Epidermal melanocyte (primary cell): ENCODE measurements around the gene ROBO1.
"Not testable (repeated sequence)": the region's sequence is repeated elsewhere in the genome, so short reads cannot be mapped to it uniquely, and the experiment has no call there.

Experiments
- DNase-seq: peaks from one replicate; pipeline ENCODE4 v3.0.0; 2011; ENCODE audit warnings: low spot score; ENCODE audit not compliant: insufficient read length

Gene ROBO1

GRCh38 chr3:79246875-79247724 is 520.7 kb downstream of the ROBO1 start:
- DNase-seq, result no peak

DNA sequence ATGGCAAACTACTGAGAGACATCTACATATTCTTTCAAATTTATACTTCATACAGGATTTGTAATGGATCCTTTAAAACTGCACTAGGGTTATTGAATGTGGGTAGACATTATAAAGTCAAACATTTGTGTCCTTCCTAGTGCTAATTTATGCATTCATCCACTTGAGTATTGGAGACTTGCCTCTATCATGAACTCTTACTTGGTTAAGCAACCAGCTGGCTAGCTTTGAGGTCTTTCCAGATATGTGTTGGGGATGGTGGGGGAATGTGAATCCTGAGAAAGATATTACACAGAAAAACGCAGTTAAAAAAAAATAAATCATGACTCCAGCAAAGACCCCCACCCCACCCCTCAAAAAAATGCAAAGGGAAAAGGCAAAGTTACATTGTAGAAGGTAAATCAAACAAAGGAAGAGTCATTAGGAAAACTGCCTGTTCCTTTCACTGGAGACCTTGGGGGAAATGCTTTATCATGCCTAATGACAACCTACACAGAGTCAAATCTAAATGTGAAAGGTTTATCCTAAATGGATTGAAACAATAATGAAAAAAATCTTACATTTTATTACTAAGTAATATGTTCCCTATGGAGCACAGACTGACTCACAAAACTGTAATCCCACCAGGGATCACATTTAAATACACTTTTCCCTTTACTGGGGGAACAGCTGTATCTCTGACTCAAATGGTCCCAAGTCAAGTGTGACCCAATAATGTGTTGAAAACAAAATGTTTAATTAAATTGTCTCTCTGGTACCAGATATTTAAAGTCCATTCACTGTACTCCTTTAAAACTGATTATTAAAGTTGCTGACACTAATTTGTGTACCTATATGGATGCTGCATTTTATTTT is 522.3 kb downstream of the ROBO1 start:
- DNase-seq, result no peak

DNA sequence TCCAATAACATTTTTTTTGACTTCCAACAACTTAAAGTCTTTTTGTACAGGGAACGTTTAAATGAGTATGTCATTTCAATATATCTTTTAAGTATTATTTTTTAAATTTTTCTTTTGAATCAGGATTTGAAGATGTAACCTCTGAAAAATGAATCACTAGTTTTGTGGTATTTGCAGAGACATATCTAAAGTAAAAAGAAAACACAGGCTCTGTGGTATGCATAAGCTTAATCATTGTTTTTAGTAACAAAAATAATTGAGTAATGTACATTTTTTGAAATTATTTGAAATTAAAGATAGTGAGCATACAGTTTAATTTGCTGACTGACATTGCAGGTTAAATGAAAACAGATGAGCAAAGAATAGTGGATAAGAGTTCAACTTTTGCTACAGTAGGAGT is 531.3 kb downstream of the ROBO1 start:
- no peak for DNase-seq

DNA sequence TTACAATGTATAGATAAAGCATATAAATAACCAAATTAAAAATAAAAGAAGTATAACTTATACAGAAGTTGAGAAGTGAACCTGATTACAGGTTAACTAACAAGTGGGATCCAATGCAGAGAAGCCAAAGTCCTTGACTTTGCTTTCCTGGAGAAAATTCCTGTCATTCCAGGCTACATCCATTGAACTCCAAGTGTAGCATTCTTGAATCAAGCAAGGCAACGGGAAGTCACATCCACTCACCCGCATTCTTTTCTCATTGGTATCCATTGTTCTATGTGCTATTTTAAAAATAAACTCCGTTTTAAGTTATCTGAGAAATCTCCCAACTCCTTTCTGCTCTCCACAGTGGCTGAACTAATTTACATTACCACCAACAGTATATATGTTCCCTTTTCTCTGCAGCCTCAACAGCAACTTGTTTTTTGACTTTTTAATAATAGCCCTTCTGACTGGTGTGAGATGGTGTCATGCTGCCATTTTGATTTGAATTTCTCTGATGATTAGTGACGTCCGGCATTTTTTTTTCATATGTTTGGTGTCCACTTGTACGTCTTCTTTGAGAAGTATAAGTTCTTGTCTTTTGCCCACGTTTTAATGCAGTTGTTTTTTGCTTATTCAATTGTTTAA is 534.3 kb downstream of the ROBO1 start:
- no peak for DNase-seq

DNA sequence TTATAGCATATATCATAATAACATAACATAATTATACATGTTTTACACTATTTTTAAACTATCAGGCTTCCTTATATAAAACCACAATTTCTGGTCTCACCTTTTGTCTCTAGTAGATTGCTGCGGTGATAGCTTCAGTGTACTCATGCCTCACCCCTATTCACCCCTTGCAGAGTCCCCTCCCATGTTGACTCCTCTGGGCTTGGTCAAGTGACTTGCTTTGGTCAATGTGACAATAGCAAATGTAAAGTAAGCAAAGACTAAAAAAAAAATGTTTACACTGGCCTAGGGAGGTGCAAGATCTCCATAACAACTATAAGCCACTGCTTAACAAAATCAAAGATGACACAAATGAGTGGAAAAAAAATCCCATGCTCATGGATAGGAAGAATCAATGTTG is 537.5 kb downstream of the ROBO1 start:
- no peak for DNase-seq

- no peak for DNase-seq
These were observed 550.7 kb downstream of the ROBO1 start for GRCh38 chr3:79217096-79217495.

DNA sequence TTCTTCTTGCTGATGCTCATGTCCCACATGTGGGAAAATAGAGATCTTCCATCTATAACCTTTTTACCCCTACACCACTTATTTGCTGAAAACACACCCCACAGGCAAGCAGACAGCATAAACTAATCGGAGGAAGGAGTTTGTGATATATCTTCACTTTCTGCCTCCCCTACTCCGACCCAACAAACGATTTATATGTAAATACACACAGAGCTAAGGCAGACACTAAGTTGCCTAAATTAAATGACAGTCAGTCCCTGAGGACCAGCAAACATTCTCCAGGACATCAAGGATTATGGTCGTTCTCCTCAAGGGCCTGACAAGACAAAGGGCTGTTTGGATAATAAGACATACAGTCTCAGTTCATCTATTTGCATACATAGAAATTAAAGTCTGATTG is 552.5 kb downstream of the ROBO1 start:
- no peak for DNase-seq

GRCh38 chr3:79211586-79212359 is 556.0 kb downstream of the ROBO1 start:
- no peak for DNase-seq

- DNase-seq, result no peak
These were observed 563.4 kb downstream of the ROBO1 start for GRCh38 chr3:79204351-79204750.

- DNase-seq, result no peak
These were observed 564.7 kb downstream of the ROBO1 start for GRCh38 chr3:79203144-79203519.

- DNase-seq, result no peak
These were observed 565.2 kb downstream of the ROBO1 start for GRCh38 chr3:79202471-79203143.

DNA sequence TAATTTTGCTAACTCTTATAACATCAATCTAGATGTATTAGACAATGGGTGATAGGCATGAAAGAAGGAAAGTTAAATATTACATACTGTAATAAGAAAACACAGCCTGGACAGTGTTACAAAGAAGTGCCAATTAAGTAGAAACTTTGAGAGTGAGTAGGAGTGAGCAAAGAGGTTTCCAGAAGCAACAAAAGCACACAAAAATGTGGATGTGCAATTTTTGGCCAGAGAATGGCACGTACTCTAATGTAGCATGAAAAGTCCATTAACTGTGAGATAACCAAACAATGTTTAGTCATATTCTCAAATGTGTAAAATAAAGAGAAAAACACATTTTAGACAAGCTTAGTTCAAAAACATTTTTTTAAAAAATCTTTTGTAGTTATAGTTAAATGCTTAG is 567.3 kb downstream of the ROBO1 start:
- no peak for DNase-seq

- DNase-seq, result no peak
These were observed 567.8 kb downstream of the ROBO1 start for GRCh38 chr3:79199966-79200365.

DNA sequence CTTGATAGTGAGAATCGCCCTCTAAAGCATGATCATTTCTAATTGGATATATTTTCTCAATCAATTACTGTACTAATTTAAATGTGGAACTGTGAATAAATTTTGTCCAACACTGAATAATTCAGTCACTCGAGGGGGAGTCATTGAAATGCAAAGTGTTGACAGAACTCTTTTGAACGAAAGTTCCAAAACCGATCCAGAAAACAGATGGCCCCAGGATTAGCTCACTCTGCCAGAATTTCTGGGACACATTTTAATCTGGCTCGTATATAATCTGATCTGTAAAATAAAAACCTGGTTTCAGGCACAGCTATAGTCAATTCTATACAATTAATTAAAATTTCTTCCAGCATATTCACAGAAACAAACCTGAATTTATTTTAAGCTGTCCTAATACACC is 580.4 kb downstream of the ROBO1 start:
- no peak for DNase-seq

GRCh38 chr3:79184251-79184650 is 583.5 kb downstream of the ROBO1 start:
- no peak for DNase-seq

DNA sequence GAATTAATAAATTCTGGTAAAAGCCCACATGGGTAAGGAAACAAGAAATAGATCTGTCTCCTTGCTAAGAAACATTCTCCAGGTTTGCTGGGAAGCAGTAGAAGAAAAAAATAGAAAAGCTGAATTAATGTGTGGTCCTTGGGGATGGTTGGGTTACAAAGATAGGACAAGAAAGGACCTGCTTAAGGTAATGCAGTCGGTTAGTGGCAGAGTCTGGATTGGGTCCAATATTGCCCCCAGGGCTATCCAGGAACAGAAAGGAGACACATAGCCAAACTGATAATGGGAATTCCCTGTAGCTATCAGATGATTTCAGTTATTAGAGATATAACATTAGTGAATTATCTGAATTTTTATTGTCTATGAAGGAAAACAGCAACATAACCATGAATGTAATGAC is 584.3 kb downstream of the ROBO1 start:
- DNase-seq, result no peak

- no peak for DNase-seq
These were observed 589.2 kb downstream of the ROBO1 start for GRCh38 chr3:79178471-79179180.

DNA sequence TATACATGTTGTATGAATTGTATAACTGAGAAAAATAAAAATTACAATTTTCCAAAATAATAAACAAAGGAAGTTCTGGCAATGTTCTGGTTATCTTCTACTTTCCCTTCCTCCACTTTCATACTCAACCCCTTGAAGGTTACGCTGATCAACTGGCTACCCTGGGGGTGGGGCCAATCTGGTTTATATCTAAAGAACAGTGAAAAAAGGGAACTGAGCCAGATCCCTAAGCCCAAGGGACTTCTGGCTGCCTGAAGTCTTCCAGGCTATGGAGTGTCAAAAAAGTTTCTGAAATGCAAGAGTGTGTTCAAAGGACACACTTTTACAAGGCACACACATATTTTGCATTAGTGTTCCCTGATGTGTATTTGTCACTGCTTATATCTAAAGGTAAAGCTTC is 591.9 kb downstream of the ROBO1 start:
- no peak for DNase-seq

DNA sequence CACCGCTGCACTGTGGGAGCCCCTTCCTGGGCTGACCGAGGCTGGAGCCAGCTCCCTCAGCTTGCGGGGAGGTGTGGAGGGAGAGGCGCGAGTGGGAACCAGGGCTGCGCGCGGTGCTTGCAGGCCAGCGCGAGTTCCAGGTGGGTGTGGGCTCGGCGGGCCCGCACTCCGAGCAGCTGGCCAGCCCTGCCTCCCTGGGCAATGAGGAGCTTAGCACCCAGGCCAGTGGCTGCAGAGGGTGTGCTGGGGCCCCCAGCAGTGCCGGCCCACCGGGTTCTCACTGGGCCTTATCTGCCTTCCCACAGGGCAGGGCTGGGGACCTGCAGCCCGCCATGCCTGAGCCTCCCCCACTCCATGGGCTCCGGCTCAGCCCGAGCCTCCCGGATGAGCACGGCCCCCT is 594.5 kb downstream of the ROBO1 start:
- DNase-seq, result not testable (repeated sequence)

GRCh38 chr3:79172241-79172640 is 595.6 kb downstream of the ROBO1 start:
- no peak for DNase-seq
